ENCODE results near the gene TVP23A. TPM values are rescaled to one million over a fixed set of nuclear protein-coding genes. Genes with fewer than 3 reads are reported as not detected.
A peak's percentile ranks its signal among the peaks of the same experiment; 100 is the strongest.

TVP23A gene
- total RNA-seq, 1 donor from 2014 or later = 0.21 TPM

DNA sequence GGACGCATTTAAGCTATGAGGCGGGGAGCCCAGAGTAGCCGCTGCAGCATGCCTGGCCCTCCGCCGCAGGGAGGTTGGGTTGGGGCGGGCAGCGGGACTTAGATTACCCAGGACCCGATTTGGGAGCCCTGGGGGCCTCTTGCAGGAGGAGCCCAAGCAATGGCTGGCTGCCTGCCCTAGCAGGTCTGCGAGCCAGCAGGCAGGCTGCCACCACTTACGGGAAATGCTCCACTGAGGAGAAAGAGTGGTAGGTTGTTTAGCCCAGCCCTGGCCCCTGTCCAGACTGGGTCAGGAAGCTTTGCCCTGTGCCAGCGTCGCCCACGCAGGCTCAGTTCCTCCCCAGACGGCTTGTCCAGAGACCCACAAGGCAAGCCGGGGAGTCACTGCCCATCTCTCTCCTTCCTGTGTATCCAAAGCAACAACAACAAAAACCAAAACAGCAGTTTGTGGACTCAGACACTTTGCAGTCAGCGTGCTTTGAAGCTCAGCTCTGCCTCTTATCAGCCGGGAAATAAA is 10.3 kb upstream of the TVP23A start:
- Histone ChIP-seq H3K27me3 (ENCODE audit: control insufficient read depth, insufficient read depth, low read length) (peaks cover 6% of the 10 kb centered on the region), H3K4me3 (ENCODE audit: low read depth, low read length) (no peak overlapping the region), H3K36me3 (ENCODE audit: control insufficient read depth, insufficient read depth, low read length) (no peaks in the 10 kb centered on the region)
- TF ChIP-seq, protein P1, sequence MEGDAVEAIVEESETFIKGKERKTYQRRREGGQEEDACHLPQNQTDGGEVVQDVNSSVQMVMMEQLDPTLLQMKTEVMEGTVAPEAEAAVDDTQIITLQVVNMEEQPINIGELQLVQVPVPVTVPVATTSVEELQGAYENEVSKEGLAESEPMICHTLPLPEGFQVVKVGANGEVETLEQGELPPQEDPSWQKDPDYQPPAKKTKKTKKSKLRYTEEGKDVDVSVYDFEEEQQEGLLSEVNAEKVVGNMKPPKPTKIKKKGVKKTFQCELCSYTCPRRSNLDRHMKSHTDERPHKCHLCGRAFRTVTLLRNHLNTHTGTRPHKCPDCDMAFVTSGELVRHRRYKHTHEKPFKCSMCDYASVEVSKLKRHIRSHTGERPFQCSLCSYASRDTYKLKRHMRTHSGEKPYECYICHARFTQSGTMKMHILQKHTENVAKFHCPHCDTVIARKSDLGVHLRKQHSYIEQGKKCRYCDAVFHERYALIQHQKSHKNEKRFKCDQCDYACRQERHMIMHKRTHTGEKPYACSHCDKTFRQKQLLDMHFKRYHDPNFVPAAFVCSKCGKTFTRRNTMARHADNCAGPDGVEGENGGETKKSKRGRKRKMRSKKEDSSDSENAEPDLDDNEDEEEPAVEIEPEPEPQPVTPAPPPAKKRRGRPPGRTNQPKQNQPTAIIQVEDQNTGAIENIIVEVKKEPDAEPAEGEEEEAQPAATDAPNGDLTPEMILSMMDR (IDR thresholded peaks at IDR 0.05; ENCODE audit: insufficient read depth, low read length, poor library complexity, severe bottlenecking) = no peak
- DNase-seq (ENCODE audit: low read depth) = peak; percentile 21

DNA sequence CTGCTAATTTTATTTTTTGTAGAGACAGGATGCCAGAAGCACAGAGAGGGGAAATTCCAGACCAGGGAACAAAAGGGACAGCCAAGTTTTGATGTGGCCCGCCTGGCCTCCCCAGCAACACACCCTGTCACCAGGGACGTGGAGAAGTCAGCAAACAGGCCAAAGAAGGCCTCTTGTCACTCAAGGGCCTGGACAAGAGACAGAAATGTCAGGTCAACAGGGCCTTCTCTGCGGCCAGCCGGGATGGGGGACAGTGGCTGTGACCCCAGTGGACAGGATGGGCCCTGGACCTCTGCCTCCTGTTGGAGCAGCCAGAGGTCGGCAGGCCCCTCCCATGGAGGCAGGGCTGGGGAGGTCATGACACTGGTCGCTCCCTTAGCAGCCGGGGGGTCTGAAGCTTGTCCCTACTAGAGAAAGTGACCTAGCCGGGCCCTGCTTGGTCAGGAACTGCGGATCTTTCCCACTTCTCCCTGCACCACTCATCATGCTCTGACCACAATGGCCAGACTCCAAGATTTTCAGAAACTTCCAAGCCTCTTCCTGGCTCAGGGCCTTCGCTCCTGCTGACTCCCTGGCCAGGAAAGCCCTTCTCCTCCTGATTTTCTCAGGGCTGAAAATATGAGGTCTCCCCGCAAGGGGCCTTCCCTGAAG is 9.2 kb upstream of the TVP23A start:
- no peak for DNase-seq (ENCODE audit: low read depth)
- Histone ChIP-seq H3K27me3 (ENCODE audit: control insufficient read depth, insufficient read depth, low read length) (peaks cover 5% of the 10 kb centered on the region), H3K36me3 (ENCODE audit: control insufficient read depth, insufficient read depth, low read length) (no peaks in the 10 kb centered on the region), H3K4me3 (ENCODE audit: low read depth, low read length) (no peak overlapping the region)
- TF ChIP-seq, protein P1 (IDR thresholded peaks at IDR 0.05; ENCODE audit: insufficient read depth, low read length, poor library complexity, severe bottlenecking) = no peak

DNA sequence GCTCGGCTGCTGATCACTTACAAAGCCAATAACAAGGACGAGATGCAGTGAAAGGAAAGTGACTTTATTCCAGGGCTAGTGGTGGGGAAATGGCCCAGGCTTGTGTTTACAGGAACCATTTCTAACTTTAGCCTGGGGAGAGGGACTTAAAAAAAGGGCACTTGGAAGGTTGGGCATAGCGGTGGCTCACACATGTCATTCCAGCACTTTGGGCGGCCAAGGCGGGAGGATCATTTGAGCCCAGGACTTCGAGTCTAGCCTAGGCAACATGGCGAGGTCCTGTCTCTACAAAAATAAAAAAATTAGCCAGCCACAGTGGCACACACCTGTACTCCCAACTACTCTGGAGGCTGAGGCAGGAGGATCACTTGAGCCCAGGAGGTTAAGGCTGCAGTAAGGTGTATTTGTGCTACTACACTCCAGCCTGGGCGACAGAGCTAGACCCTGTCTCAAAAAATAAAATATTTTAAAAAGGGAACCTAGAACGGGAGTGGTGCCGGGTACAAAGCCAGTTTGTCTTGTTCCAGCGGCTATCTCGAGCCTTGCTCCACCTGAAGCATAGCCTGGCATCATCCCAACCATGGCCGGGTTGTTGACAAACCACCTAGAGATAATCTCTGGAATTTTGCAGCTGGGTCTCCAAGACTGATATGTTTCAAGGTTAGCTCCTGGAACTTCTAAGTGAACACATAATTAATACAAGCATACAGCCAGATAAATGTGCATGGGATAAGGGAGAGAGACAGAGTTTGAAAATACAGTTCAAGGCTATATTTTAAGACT is 5.7 kb upstream of the TVP23A start:
- Histone ChIP-seq H3K27me3 (ENCODE audit: control insufficient read depth, insufficient read depth, low read length) (peaks cover 9% of the 10 kb centered on the region), H3K36me3 (ENCODE audit: control insufficient read depth, insufficient read depth, low read length) (no peaks in the 10 kb centered on the region), H3K4me3 (ENCODE audit: low read depth, low read length) (no peak overlapping the region)
- TF ChIP-seq, protein P1 (IDR thresholded peaks at IDR 0.05; ENCODE audit: insufficient read depth, low read length, poor library complexity, severe bottlenecking) = no peak
- DNase-seq (ENCODE audit: low read depth) = no peak

DNA sequence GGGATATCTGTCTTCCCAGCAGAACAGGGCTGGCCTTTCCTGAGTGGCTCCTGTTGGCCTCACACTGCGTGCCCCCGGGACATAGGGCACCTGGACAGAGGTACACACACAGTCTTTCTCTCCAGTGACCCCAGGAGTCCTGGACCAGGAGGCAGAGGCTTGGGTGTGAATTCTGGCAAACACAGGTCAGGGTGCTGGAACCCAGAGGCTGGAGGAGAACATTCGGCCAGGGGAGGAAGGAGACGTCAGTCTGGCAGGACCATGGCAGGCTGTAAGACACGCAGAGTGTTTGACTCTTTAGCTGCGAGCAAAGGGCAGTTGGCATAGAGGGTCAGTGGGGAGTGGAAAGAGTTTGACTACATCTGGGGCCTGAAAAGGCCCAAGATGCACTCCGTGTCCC is 4.1 kb upstream of the TVP23A start:
- Histone ChIP-seq H3K27me3 (ENCODE audit: control insufficient read depth, insufficient read depth, low read length) (peaks cover 16% of the 10 kb centered on the region), H3K36me3 (ENCODE audit: control insufficient read depth, insufficient read depth, low read length) (no peaks in the 10 kb centered on the region), H3K4me3 (ENCODE audit: low read depth, low read length) (no peak overlapping the region)
- no peak for DNase-seq (ENCODE audit: low read depth)
- TF ChIP-seq, protein P1 (IDR thresholded peaks at IDR 0.05; ENCODE audit: insufficient read depth, low read length, poor library complexity, severe bottlenecking) = no peak

DNA sequence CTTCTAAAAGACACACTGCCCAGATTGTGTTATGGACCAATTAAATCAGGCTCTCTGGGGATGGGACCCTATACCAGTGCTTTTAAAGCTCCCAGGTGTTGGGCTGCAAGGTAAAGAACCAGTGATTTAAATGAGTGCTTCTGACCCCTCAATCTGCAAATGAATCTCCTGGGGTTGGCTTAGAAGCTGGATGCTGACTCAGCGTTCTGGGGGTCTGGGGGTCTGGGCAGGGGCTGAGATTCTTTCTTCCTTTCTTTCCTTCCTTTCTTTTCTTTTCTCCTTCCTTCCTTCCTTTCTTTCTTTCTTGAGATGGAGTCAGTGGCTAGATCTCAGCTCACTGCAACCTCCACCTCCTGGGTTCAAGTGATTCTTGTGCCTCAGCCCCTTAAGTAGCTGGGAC is 2.0 kb upstream of the TVP23A start:
- peaks cover 21% of the 10 kb centered on the region for H3K27me3 ChIP-seq (ENCODE audit: control insufficient read depth, insufficient read depth, low read length)
- TF ChIP-seq, protein P1 (IDR thresholded peaks at IDR 0.05; ENCODE audit: insufficient read depth, low read length, poor library complexity, severe bottlenecking) = no peak
- no peaks in the 10 kb centered on the region for H3K36me3 ChIP-seq (ENCODE audit: control insufficient read depth, insufficient read depth, low read length)
- no peak overlapping the region for H3K4me3 ChIP-seq (ENCODE audit: low read depth, low read length)
- DNase-seq (ENCODE audit: low read depth) = no peak

Data from kidney epithelial cell (primary cell).